ENCODE measurements around the gene ZHX3.

The ZHX3 gene

DNA sequence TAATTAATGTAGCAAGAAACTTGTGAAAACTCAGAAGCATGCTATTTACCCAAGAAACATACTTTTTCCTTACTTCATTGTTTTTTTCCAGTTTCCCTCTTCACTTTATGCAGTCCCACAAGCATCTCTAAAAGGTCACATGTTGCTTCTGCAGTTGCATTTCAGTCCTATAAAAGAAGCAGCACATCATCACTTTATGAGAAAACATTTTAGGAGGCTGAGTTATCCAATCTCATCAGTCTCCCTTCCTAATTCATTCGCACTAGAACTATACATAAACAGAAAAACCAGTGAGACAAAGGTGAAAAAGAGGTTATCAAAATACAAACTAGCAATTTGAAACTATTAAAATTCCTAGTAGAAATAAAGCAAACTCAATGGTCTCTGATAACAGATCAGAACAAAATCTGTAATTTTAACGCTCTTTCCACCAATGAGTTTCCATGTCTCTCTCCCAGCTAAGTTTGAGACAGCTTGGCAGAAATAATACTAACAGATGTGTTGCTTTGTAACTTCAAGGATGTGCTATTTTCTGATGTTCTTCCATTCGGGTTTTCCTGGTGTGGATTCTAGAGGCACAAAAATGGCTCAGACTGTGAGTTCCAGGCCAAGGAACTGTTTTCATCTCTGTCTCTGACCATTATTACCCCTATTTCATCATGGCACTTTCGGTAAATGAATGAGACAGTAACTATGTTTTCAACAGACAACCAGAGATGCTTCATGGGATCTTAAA, 48.4 kb downstream of the ZHX3 start:
- Histone ChIP-seq H3K4me3 (ENCODE audit: low read length in 2 of 2) (no peak overlapping the region), H3K9me3 (replicated peaks in 1 of 2; ENCODE audit: control insufficient read depth in 2 of 2, insufficient read depth in 1 of 2, low read depth in 1 of 2, low read length in 2 of 2) (no peaks in the 10 kb centered on the region), H3K18ac (ENCODE audit: low read length) (no peak overlapping the region), H2BK12ac (ENCODE audit: low read length) (no peak overlapping the region), H4K8ac (ENCODE audit: low read depth, low read length) (no peak overlapping the region), H4K91ac (ENCODE audit: low read depth, low read length, poor library complexity) (no peak overlapping the region), H3K4me1 (ENCODE audit: control insufficient read depth in 2 of 2, insufficient read depth in 1 of 2, low read depth in 1 of 2, low read length in 2 of 2) (peaks cover 0 to 1% of the 10 kb centered on the region in 2 donors), H3K14ac (ENCODE audit: low read length) (no peak overlapping the region), H2BK15ac (ENCODE audit: low read length) (no peak overlapping the region), H2AFZ (ENCODE audit: low read length) (no peak overlapping the region), H3K9ac (ENCODE audit: low read depth, low read length, poor library complexity) (no peak overlapping the region), H3K27me3 (ENCODE audit: control insufficient read depth in 3 of 3, insufficient read depth in 3 of 3, low read depth in 1 of 3, low read length in 3 of 3) (no peaks in the 10 kb centered on the region), H3K4ac (ENCODE audit: low read length) (no peak overlapping the region), H3K36me3 (replicated peaks in 1 of 2; ENCODE audit: control insufficient read depth in 2 of 2, insufficient read depth in 2 of 2, low read length in 2 of 2) (no peaks in the 10 kb centered on the region), H3K4me2 (ENCODE audit: insufficient read depth, low read length, poor library complexity, severe bottlenecking) (no peak overlapping the region), H3K79me1 (ENCODE audit: low read depth, low read length) (no peaks in the 10 kb centered on the region), H2BK5ac (ENCODE audit: low read length) (no peak overlapping the region), H2BK120ac (ENCODE audit: low read depth, low read length) (no peak overlapping the region), H3K27ac (replicated peaks; ENCODE audit: low read length) (no peak overlapping the region), H3K23ac (ENCODE audit: low read depth, low read length, poor library complexity) (no peak overlapping the region), H2AK5ac (ENCODE audit: low read depth, low read length) (no peak overlapping the region)
- DNase-seq (ENCODE audit: low spot score), result no peak
- WGBS, 2 donors (ENCODE audit: extremely low coverage in 2 of 2, insufficient read length in 2 of 2, insufficient replicate concordance in 1 of 2), result no CpG with 5 or more reads among the region's 4 CpGs

DNA sequence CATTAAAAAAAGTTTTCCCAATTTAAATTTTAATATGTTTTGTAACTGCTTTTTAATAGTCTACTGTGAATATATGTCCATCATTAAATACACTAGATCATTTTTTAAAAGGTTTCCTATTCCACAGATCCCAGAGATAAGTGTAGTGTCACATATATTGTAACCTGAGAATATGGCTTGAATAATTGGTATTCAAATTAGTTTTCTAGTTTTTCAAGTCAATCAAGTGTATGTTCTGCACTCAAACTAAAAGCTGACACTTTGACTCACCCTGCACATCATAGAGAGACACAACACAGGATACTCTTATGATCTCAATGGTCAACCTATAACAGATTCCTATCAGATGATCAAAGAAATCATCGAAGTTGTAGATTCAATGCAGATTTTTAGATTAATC, 49.1 kb downstream of the ZHX3 start:
- no peak overlapping the region for H2AFZ ChIP-seq (ENCODE audit: low read length)
- no peak overlapping the region for H3K9ac ChIP-seq (ENCODE audit: low read depth, low read length, poor library complexity)
- no peak overlapping the region for H4K91ac ChIP-seq (ENCODE audit: low read depth, low read length, poor library complexity)
- no peak overlapping the region for H3K18ac ChIP-seq (ENCODE audit: low read length)
- H3K23ac ChIP-seq (ENCODE audit: low read depth, low read length, poor library complexity), result no peak overlapping the region
- H3K9me3 ChIP-seq (replicated peaks in 1 of 2; ENCODE audit: control insufficient read depth in 2 of 2, insufficient read depth in 1 of 2, low read depth in 1 of 2, low read length in 2 of 2), result no peaks in the 10 kb centered on the region
- WGBS, 2 donors (ENCODE audit: extremely low coverage in 2 of 2, insufficient read length in 2 of 2, insufficient replicate concordance in 1 of 2), result no CpG with 5 or more reads among the region's 1 CpG
- no peak for DNase-seq (ENCODE audit: low spot score)
- H3K4me2 ChIP-seq (ENCODE audit: insufficient read depth, low read length, poor library complexity, severe bottlenecking), result no peak overlapping the region
- no peak overlapping the region for H3K4me3 ChIP-seq (ENCODE audit: low read length in 2 of 2)
- H2BK15ac ChIP-seq (ENCODE audit: low read length), result no peak overlapping the region
- H3K14ac ChIP-seq (ENCODE audit: low read length), result no peak overlapping the region
- H3K79me1 ChIP-seq (ENCODE audit: low read depth, low read length), result no peaks in the 10 kb centered on the region
- no peak overlapping the region for H2BK12ac ChIP-seq (ENCODE audit: low read length)
- H3K4me1 ChIP-seq (ENCODE audit: control insufficient read depth in 2 of 2, insufficient read depth in 1 of 2, low read depth in 1 of 2, low read length in 2 of 2), result peaks cover 0 to 1% of the 10 kb centered on the region in 2 donors
- no peak overlapping the region for H2BK5ac ChIP-seq (ENCODE audit: low read length)
- H3K4ac ChIP-seq (ENCODE audit: low read length), result no peak overlapping the region
- no peak overlapping the region for H2AK5ac ChIP-seq (ENCODE audit: low read depth, low read length)
- H3K27me3 ChIP-seq (ENCODE audit: control insufficient read depth in 3 of 3, insufficient read depth in 3 of 3, low read depth in 1 of 3, low read length in 3 of 3), result no peaks in the 10 kb centered on the region
- H3K27ac ChIP-seq (replicated peaks; ENCODE audit: low read length), result no peak overlapping the region
- no peaks in the 10 kb centered on the region for H3K36me3 ChIP-seq (replicated peaks in 1 of 2; ENCODE audit: control insufficient read depth in 2 of 2, insufficient read depth in 2 of 2, low read length in 2 of 2)
- no peak overlapping the region for H2BK120ac ChIP-seq (ENCODE audit: low read depth, low read length)
- no peak overlapping the region for H4K8ac ChIP-seq (ENCODE audit: low read depth, low read length)

DNA sequence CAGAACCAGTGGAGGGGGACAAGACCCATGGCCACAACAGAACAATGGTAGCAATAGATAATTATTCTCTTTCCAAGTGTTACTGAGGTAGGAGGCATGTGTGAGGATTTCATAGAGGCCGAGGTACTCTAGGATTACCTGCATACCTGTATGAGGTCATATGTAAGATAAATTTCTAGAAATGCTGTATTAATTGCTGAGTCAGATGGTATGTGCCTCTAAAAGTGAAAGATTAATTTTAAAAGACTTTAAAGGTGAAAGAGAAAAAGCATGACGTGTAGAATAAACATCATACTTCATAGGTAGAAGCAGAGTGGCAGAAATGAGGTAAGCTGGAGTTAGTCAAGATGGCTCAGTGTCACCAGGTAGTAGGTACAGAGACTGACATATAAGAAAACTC, 51.6 kb downstream of the ZHX3 start:
- Histone ChIP-seq H3K9me3 (replicated peaks in 1 of 2; ENCODE audit: control insufficient read depth in 2 of 2, insufficient read depth in 1 of 2, low read depth in 1 of 2, low read length in 2 of 2) (no peaks in the 10 kb centered on the region), H3K4ac (ENCODE audit: low read length) (no peak overlapping the region), H2AK5ac (ENCODE audit: low read depth, low read length) (no peak overlapping the region), H4K8ac (ENCODE audit: low read depth, low read length) (no peak overlapping the region), H2BK15ac (ENCODE audit: low read length) (no peak overlapping the region), H2BK120ac (ENCODE audit: low read depth, low read length) (no peak overlapping the region), H3K18ac (ENCODE audit: low read length) (no peak overlapping the region), H2AFZ (ENCODE audit: low read length) (no peak overlapping the region), H4K91ac (ENCODE audit: low read depth, low read length, poor library complexity) (no peak overlapping the region), H3K23ac (ENCODE audit: low read depth, low read length, poor library complexity) (no peak overlapping the region), H3K4me1 (ENCODE audit: control insufficient read depth in 2 of 2, insufficient read depth in 1 of 2, low read depth in 1 of 2, low read length in 2 of 2) (peaks cover 0 to 4% of the 10 kb centered on the region in 2 donors), H2BK12ac (ENCODE audit: low read length) (no peak overlapping the region), H3K4me2 (ENCODE audit: insufficient read depth, low read length, poor library complexity, severe bottlenecking) (no peak overlapping the region), H3K9ac (ENCODE audit: low read depth, low read length, poor library complexity) (no peak overlapping the region), H3K36me3 (replicated peaks in 1 of 2; ENCODE audit: control insufficient read depth in 2 of 2, insufficient read depth in 2 of 2, low read length in 2 of 2) (no peaks in the 10 kb centered on the region), H3K79me1 (ENCODE audit: low read depth, low read length) (no peaks in the 10 kb centered on the region), H2BK5ac (ENCODE audit: low read length) (no peak overlapping the region), H3K4me3 (ENCODE audit: low read length in 2 of 2) (no peak overlapping the region), H3K14ac (ENCODE audit: low read length) (no peak overlapping the region), H3K27me3 (ENCODE audit: control insufficient read depth in 3 of 3, insufficient read depth in 3 of 3, low read depth in 1 of 3, low read length in 3 of 3) (no peaks in the 10 kb centered on the region), H3K27ac (replicated peaks; ENCODE audit: low read length) (no peak overlapping the region)
- WGBS, 2 donors (ENCODE audit: extremely low coverage in 2 of 2, insufficient read length in 2 of 2, insufficient replicate concordance in 1 of 2), result no CpG with 5 or more reads among the region's 2 CpGs
- DNase-seq (ENCODE audit: low spot score), result no peak

DNA sequence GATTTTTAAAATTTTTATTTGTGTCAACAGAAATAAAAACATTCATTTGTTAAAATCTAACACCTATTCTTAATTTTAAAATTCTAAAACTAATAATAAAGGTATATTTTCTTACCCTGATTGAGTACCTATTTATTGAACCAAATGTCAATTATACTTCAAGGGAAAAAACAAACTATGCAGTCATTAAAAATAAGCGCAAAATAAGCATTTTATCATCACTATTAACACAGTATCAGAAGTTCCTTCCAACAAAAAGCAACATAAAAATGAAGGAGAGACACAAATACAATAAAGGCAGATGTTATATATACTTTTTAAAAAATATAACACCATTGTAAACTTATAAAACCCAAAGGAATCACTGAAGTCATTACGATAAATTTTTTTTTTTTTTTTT, 52.7 kb downstream of the ZHX3 start:
- Histone ChIP-seq H2BK12ac (ENCODE audit: low read length) (no peak overlapping the region), H3K4me3 (ENCODE audit: low read length in 2 of 2) (no peak overlapping the region), H3K18ac (ENCODE audit: low read length) (no peak overlapping the region), H3K9me3 (replicated peaks in 1 of 2; ENCODE audit: control insufficient read depth in 2 of 2, insufficient read depth in 1 of 2, low read depth in 1 of 2, low read length in 2 of 2) (no peaks in the 10 kb centered on the region), H4K91ac (ENCODE audit: low read depth, low read length, poor library complexity) (no peak overlapping the region), H3K27me3 (ENCODE audit: control insufficient read depth in 3 of 3, insufficient read depth in 3 of 3, low read depth in 1 of 3, low read length in 3 of 3) (no peaks in the 10 kb centered on the region), H2AFZ (ENCODE audit: low read length) (no peak overlapping the region), H3K4me2 (ENCODE audit: insufficient read depth, low read length, poor library complexity, severe bottlenecking) (no peak overlapping the region), H2BK120ac (ENCODE audit: low read depth, low read length) (no peak overlapping the region), H2BK5ac (ENCODE audit: low read length) (no peak overlapping the region), H3K23ac (ENCODE audit: low read depth, low read length, poor library complexity) (no peak overlapping the region), H3K36me3 (replicated peaks in 1 of 2; ENCODE audit: control insufficient read depth in 2 of 2, insufficient read depth in 2 of 2, low read length in 2 of 2) (no peaks in the 10 kb centered on the region), H3K79me1 (ENCODE audit: low read depth, low read length) (no peaks in the 10 kb centered on the region), H2AK5ac (ENCODE audit: low read depth, low read length) (no peak overlapping the region), H3K4me1 (ENCODE audit: control insufficient read depth in 2 of 2, insufficient read depth in 1 of 2, low read depth in 1 of 2, low read length in 2 of 2) (peaks cover 0 to 7% of the 10 kb centered on the region in 2 donors), H4K8ac (ENCODE audit: low read depth, low read length) (no peak overlapping the region), H2BK15ac (ENCODE audit: low read length) (no peak overlapping the region), H3K27ac (replicated peaks; ENCODE audit: low read length) (no peak overlapping the region), H3K14ac (ENCODE audit: low read length) (no peak overlapping the region), H3K4ac (ENCODE audit: low read length) (no peak overlapping the region), H3K9ac (ENCODE audit: low read depth, low read length, poor library complexity) (no peak overlapping the region)
- WGBS, 2 donors (ENCODE audit: extremely low coverage in 2 of 2, insufficient read length in 2 of 2, insufficient replicate concordance in 1 of 2), result no CpG with 5 or more reads among the region's 2 CpGs
- no peak for DNase-seq (ENCODE audit: low spot score)
